GM18861 (cell line): ENCODE results near the gene RMND1.
"Not testable (repeated sequence)": the region's sequence is repeated elsewhere in the genome, so short reads cannot be mapped to it uniquely, and the experiment has no call there.

Experiments
- ATAC-seq: cut with Tn5 transposase; IDR thresholded peaks from one replicate; pipeline ENCODE4 v1.9.1; 2021; ENCODE audit not compliant: unreplicated experiment

The RMND1 gene

DNA sequence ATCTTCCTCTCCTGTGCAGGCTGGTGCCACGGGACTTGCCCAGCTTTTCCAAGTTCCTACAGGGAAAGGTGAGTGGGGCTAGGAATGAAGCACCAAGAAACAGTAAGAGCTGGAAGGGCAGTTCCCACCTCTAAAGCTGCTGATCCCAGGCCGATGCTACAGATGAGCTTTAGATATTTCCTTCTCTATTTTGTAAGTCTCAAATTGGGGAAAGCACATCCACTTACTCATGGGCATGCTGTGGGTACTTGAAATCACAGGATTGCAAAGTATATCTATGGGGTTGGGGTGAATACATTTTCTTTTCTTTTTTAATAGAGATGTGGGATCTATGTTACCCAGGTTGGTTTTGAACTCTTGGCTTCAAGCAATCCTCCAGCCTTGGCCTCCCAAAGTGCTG, 63.7 kb downstream of the RMND1 start:
- no peak for ATAC-seq

DNA sequence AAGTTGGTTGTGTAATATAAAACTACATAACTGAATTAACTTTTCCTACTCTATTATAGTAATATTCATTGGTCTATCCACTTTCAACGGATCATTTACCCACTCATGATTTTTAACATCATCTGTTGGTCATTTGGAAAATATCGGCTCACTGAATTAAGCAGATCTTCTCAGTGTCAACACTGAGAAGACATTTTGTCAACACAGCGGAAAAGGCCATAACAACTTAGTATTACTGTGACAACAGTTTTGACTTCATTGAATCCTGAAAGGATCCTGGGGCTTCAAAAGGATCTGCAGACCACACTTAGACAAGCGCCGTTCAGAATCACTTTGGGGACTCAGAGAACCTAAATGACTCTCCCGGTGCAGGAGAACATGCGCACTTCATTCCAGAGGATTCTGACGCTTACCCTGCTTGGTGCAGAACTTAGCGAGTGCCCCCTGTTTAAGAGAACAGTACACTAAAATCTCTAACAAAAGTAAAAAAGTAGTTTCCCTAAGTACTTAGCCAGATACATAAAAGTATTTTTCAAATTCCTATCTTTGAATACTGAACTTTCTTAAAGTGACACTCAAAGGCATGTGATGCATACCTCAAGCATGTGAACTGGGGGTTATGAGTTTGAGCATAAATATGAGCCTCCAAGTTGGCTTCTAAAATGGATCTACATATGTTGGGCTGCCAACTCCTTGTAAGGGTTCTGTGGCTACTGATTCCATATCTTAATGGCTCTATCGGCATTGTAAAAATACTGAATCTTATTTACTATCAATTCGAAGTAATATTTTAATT, 64.6 kb downstream of the RMND1 start:
- ATAC-seq: no peak

DNA sequence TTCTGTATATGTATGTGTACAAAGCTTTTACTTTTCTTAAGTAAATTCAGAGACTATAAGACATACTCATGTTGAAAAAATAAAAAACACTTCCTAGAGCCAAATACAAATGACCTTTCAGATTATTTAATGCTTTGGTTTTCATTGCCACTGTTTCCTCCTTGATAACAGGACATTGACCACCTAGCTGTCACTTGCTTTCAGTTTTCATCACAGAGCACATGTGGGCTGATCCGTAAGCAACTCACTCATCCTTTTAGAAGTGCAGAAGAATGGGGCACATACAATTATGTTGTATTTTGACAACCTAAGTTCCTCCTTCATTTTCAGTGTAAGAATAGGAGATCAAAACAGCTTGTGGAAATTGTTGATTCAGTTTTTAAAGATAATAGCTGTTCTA, 66.7 kb downstream of the RMND1 start:
- ATAC-seq: no peak

DNA sequence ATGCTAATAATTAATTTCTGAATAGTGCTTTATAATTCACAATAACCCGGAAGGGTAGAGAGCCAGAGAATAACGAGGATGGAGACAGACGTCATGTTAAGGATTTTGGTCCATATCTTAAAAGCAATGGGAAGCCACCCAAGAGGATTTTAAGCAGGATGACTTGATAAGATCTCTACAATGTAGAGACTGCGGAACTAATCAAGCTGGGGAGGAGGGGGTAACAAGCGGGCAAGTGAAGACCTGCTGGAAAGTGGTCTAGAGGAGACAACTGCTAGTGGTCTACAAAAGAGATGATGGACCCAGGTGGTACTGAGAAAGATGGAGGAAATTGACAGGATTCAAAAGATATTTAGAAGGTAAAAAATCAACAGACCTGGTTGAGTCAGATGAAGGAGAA, 67.8 kb downstream of the RMND1 start:
- no peak for ATAC-seq

DNA sequence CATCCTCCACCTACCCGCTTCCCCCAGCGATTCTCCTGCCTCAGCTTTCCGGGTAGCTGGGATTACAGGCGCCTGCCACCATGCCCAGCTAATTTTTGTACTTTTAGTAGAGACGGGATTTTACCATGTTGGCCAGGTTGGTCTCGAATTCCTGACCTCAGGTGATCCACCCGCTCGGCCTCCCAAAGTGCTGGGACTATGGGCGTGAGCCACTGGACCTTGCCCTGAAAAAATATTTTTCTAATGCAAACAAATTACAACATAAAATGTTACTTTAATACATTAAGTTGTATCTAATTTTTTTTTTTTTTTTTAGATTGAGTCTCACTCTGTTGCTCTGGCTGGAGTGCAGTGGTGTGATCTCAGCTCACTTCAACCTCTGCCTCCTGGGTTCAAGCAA, 69.3 kb downstream of the RMND1 start:
- ATAC-seq: not testable (repeated sequence)

DNA sequence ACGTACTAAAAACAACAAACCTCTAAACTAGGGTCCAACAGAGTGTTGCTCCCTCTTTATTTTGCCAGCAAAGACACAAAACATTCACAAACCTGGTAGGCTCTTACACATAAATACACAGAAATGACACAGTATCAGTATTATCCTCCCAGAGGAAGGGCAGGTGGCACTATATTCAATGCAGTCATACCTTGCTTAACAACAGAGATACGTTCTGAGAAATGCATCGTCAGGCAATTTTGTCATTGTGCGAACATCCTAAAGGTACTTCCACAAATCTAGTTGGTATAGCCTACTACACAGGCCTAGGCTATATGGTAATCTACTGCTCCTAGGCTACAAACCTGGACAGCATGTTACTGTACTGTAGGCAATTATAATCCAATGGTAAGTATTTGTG, 70.2 kb downstream of the RMND1 start:
- no peak for ATAC-seq

DNA sequence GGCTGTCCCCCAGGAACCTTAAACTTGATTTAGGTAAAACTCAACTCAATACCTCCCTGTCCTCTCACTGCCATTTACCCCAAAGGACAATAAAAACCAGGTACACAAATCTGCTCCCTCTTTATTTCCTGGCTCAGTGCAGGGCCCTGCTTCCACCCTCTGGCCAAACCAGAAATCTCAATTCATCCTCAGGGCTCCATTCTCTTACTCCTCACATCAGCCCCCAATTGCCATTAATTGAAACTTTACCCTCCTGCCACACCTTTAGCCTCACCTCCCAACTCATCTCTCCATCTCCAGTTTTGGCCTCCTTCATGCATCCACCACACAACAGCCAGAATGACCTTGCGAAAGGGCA, 71.1 kb downstream of the RMND1 start:
- ATAC-seq: no peak

DNA sequence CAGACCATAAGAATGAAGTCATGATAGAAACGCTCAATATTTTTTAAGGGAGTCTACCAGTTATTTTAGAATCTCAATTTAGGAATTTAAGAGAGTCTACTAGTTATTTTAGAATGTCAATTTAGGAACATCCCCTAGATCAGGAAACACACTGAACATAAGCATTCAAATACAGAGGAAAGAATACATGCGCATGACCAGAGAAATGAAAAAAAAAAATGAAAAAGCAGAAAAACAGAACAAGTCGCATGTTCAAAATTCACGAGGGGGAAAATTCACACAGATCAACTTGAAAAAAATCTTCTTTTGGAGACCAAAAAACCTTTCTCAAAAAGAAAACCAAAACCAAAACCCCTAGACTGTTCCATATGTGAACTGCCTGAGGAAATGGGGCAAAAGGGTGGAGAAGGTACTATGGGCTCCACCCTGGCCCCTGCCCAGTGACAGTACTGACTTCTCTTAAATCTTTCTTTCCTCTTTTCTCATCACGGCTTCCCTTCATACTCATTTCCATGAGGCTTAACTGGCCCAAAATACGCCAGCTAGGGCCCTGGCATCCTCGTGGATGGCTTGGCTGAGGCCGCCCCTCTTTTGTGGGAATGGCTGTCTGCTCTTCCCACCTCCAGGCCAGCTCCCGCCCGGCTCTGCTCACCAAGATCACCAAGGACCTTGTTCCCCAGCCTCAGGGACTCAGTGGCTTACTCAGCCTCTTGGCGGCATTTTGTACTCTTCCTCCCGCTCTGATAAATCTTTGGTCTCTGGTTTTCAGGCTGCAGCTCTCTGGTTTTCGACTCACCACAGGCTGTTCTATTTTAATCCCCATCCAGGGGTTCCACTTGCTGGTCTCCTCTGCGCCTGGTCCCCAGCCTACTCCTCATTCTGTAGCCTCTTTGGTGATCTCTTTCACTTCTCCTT, 71.7 kb downstream of the RMND1 start:
- peak; percentile 40 for ATAC-seq

DNA sequence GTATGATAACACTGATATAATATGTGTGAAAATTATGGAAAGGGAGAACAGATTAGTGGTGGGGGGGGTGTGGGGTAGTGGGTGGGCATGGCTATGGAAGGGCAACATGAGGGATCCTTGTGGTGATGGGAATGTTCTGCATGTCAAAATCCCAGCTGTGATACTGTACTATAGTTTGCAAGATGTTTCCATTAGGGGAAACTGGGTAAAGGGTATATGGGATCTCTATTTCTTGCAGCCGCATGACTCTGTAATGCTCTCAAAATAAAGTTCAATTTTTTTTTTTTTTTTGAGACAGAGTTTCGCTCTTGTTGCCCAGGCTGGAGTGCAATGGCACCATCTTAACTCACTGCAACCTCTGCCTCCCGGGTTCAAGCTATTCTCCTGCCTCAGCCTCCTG, 74.8 kb downstream of the RMND1 start:
- no peak for ATAC-seq

DNA sequence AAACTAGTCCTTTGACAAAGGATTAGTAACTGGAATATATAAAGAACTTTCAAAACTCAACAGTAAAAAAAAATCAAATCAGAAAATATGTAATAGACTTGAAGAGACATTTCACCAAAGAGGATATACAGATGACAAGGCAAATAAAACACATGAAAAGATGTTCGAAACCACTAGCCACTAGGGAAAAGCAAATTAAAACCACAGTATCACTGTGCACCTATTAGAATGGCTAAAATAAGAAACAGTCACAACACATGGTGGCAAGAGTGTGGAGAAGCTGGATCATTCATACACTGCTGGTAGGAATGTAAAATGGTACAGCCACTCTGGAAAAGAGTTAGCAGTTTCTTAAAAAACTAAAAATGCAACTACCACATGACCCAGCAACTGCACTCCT, 75.5 kb downstream of the RMND1 start:
- no peak for ATAC-seq

DNA sequence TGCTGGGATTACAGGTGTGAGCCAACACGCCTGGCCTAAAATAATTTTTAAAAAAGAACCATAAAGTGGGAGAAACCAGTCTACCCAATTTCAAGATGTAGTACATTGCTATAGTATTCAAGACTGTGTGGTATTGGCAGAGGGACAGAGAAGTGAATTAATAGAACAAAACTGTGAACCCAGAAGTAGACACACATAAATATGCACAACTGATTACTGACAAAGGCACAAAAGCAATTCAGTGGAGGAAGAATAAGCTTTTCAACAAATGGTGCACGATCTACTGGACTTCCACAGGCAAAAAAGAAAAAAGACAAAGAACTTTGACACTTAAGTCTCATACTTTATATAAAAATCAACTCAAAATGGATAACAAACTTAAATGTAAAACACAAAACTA, 76.1 kb downstream of the RMND1 start:
- no peak for ATAC-seq

DNA sequence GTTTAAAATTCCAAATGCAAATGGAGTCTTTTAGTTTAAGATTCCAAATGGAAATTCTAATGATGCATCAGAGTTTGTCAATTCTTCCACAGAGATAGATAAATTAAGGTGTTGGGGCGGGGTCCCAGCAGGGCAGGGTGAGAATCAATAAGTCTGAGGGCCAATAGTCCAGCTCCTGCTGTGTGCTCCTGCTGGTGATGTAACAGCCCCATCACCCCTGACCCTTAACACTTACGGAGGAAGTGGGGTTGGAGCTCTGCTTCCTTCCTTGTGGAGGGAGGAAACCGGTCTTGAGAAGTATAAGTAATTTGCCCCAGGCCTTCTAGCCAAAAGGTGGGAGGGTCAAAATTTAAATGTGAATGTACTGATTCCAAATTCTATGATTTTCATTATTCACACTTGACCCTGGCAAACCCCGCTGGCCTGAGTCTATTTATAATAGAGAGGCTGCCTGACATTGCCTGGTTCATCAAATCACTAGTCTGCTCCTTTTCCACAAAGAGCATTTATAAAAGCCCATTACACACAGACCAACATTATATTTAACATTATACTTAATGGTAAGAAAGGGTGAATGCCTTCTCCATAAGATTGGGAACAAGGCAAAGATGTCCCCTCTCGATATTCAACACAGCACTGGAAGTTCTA, 77.8 kb downstream of the RMND1 start:
- ATAC-seq: no peak

DNA sequence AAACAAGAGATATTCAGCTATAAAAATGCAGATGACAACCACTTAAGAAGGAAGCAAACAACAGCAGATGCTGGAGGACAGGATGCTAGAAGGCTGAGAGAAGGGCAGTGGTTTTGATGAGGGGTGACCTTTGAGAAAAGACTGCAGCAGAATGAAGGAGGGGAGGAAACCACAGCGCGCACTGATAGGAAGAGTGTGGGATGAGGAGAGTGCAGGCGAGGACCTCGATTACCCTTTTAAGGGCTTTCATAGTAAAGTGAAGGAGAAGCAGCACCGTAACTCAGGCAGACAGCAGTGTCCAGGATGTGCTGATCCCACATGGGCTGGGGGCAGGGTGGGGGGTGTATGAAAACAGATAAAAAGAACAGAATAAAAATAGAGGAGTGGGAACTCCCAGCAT, 79.8 kb downstream of the RMND1 start:
- no peak for ATAC-seq

DNA sequence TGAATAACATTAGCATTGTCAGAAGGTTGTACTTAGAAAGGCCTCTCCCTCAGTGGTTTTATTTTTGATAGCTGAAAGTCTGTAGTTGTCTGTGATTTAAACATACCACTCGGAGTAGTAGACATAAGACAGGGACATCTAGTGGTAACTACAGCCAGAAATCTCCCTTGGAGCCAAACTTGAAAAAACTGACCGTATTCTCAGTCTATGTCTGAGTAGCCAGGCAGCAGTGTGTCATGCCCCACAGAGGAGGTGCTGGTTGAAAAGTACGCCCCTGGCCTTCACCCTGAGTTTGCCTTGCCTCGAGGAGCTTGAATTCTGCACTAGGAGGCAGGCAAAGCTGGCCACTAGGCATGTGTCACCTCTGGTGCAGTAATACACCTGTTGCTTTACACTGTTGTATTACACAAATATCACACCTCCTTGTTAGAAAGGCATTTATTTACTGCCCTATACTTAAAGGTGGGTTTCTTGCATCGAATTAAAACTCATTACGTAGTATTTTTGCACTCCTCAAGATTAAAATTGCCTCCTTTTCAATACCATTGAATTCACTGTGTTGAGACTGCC, 81.3 kb downstream of the RMND1 start:
- ATAC-seq: no peak

DNA sequence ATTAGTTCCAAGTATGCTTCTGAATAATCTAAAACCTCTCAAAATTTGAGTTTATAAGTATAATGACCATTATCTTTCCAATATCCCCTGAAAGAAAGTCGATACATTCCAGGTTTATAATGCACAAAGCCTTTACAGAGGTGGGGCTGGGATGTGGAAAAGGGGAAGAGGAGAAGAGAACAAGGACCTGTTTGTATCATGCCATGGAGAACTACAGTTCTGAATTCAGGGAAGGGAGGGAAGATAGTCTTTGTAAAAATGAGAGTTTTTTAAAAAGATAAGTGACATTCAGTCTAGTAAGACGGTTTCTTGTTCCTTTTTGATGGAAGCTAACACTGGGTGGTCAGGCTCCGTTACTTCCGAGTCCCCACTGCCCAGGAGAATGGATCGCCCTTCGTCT, 86.7 kb downstream of the RMND1 start:
- ATAC-seq: no peak

DNA sequence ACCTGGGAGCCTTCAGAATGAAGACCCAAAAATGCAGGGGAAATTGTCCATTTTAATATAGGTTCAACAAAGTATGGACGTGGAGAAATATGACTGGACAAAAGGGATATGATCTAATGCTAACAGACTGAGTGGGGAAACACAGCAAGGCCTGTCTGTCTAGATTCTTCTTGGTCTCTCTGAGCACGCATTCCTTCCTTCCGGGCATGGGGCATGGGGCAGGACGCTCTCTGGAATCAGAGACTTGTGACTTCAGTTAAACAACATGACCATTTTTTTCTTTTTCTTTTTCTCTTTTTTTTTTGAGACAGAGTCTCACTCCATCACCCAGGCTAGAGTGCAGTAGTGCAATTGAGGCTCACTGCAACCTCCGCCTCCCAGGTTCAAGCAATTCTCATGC, 92.4 kb downstream of the RMND1 start:
- no peak for ATAC-seq

DNA sequence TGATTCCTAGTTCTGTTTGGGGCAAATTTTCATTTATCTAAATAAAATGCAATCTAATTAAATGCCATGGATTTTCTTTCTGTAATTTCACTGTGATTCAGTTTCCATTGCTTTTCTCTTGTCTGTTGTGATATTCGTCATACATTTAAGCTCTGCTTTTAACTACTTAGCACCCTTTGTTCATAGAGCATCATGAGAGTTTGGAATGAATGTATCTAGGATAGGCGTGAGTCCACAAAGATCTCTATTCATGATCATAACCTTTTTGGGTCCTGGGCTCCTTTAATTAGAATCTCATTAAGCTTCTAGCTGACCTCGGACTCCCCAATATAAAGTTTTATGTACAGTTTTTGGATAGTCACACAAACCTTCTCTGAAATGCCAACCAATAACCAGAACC, 93.5 kb downstream of the RMND1 start:
- no peak for ATAC-seq

DNA sequence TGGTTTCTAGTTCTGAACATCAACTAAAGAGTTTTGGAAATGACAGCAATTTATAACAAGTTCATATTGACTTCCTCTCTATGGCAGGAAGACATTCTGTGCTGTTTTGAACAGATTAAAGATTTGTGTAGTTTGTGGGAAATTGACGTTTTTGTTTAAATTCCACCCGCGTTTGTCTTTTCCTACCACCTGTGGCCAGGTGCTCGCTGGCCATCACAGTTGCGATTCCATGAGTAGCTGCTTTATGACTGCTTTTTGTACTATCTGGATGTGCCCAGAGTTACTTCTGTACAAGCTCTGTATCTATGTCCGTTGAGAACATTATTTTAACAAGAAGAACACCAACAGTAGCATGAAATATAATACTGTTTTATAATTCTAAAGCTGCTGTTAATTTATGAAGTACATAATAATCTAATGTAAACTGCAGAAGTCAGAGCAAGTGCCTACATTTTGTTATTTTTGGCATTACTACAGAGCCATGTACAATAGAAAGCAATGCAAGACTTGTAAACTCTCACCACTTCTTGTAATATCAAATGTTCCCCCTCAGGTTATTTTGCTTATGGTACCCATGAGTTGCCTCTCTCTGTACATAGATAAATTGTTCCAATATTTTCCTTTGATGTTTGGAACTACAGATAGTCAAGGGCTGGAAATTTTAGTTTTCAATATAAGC, 94.0 kb downstream of the RMND1 start:
- ATAC-seq: no peak

DNA sequence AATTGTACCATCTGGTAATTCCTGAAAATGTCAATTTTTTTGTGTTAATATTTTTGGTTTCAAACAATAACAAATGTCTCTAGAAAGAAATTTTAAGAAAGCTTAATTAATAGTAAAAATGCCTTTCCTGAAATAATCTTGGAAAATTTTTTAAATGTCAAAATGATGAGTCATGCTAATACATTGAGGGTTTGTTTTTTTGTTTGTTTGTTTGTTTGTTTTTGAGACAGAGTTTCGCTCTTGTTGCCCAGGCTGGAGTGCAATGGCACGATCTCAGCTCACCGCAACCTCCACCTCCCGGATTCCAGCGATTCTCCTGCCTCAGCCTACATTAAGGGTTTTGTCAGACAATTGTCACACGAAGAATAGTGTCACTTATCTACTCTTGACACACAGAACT, 94.9 kb downstream of the RMND1 start:
- not testable (repeated sequence) for ATAC-seq
